HepG2 (cell line): ENCODE measurements around the gene NCOA3. TPM values are rescaled to one million over a fixed set of nuclear protein-coding genes. Genes with fewer than 3 reads are reported as not detected.
A peak's percentile ranks its signal among the peaks of the same experiment; 100 is the strongest.

Source experiments
- ATAD3A ChIP-seq: sonication (generic); formaldehyde crosslinking; IDR thresholded peaks from 2 replicates; pipeline ENCODE4 v1.4.0; 2020; ENCODE audit warnings: missing genetic modification reagents
- BCLAF1 ChIP-seq: fragments of 450-650 bp; IDR thresholded peaks from 2 replicates; pipeline ENCODE4 v1.6.1; 2017; ENCODE audit warnings: mild to moderate bottlenecking
- GATAD2A ChIP-seq: IDR thresholded peaks from 2 replicates; pipeline ENCODE4 v1.6.1; 2016
- GTF3A ChIP-seq: sonication (generic); formaldehyde crosslinking; conservative IDR thresholded peaks from 2 replicates; pipeline ENCODE4 v1.4.0; 2020; ENCODE audit warnings: mild to moderate bottlenecking, missing genetic modification reagents
- MAFF ChIP-seq: IDR thresholded peaks from 2 replicates; pipeline ENCODE4 v1.6.1; 2011; ENCODE audit warnings: low read depth, low read length, improper control_type of control experiment
- MLX ChIP-seq: IDR thresholded peaks from 2 replicates; pipeline ENCODE4 v1.6.1; 2016
- MYC ChIP-seq: sonication (generic); formaldehyde crosslinking; IDR thresholded peaks from 2 replicates; pipeline ENCODE4 v1.9.0; 2021; ENCODE audit warnings: missing genetic modification reagents, borderline replicate concordance
- NFAT5 ChIP-seq: sonication (generic); formaldehyde crosslinking; IDR thresholded peaks from 2 replicates; pipeline ENCODE4 v1.4.0; 2020; ENCODE audit warnings: missing genetic modification reagents
- RXRB ChIP-seq: IDR thresholded peaks from 2 replicates; pipeline ENCODE4 v1.6.1; 2016; ENCODE audit warnings: borderline replicate concordance, missing genetic modification reagents, missing compliant biosample characterization
- SALL1 ChIP-seq: sonication (generic); formaldehyde crosslinking; IDR thresholded peaks from 2 replicates; pipeline ENCODE4 v1.8.0; 2022; ENCODE audit warnings: mild to moderate bottlenecking, missing genetic modification reagents
- ZBTB20 ChIP-seq: sonication (generic); formaldehyde crosslinking; IDR thresholded peaks from 2 replicates; pipeline ENCODE4 v1.8.1; 2023; ENCODE audit warnings: missing genetic modification reagents, low read depth, mild to moderate bottlenecking, borderline replicate concordance
- ZNF563 ChIP-seq: sonication (generic); formaldehyde crosslinking; IDR thresholded peaks from 2 replicates; pipeline ENCODE4 v1.8.0; 2022; ENCODE audit warnings: mild to moderate bottlenecking, moderate library complexity, missing genetic modification reagents
- ZNF709 ChIP-seq: sonication (generic); formaldehyde crosslinking; IDR thresholded peaks from 2 replicates; pipeline ENCODE4 v1.5.0; 2020; ENCODE audit warnings: mild to moderate bottlenecking, missing genetic modification reagents
- ZNF816 ChIP-seq: sonication (generic); formaldehyde crosslinking; IDR thresholded peaks from 2 replicates; pipeline ENCODE4 v1.8.0; 2022; ENCODE audit warnings: missing genetic modification reagents, mild to moderate bottlenecking, borderline replicate concordance
- polyA plus RNA-seq, 8 experiments: library from polyadenylated mRNA; depleted of rRNA in 3 of 8; stranded (reverse) in 7 of 8; unstranded in 1 of 8; fragments of >200 nt; fragmentation: Illumina TruSeq in 4 of 8; extraction: Trizol in 4 of 8; gene quantifications; 2 replicates each; pipeline versions ENCODE4 v1.2.1 to v1.2.3, GENCODE V29; 2011 to 2016; ENCODE audit warnings: low read depth in 4 of 8, missing spikeins in 1 of 8, mixed read lengths in 1 of 8; ENCODE audit not compliant: insufficient read depth in 1 of 8
- total RNA-seq, 5 experiments: library from RNA; depleted of rRNA; stranded (reverse); fragments of >200 nt; fragmentation: Illumina TruSeq; extraction: Trizol; gene quantifications; 2 replicates each; pipeline ENCODE4 v1.2.3, GENCODE V29; 2016; ENCODE audit warnings: low read depth in 1 of 5

The NCOA3 gene
- total and polyA plus RNA-seq, 2 of the 13 experiments (the other 11 are each of a cell fraction or from before 2014, with no cell fraction given), result 35.0 to 56.8 TPM

DNA sequence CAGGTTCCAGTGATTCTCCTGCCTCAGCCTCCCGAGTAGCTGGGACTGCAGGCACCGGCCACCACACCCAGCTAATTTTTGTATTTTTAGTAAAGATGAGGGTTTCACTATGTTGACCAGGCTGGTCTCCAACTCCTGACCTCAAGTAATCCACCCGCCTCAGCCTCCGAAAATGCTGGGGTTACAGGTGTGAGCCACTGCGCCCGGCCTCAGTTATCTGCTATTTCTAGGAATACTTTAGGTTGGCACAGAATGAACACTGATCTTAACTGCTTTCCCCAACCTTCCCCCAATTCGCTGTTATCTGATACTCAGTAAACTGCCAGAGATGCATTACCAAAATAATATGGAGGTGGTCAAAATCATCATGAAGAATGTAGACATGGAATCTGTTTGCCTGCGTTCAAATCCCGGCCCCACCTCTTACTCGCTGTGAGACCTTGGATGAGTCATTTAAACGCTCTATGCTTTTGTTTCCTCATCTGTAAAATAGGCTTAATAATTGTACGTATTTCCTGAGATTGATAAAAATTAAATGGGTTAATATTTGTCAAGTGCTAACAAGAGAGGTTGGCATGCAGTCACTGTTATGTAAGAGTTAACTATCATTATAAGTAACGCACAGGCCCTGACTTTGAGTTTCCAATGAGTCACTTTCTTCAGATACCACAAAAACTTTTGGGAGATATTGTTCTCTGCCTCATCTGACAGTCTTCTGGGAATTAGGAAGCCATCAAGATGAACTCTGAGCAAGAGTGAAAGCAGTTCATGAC lies 44.5 kb upstream of the NCOA3 start (continued):
- TF ChIP-seq ZBTB20 (CRISPR knock-in tag) (no peak), ZNF816 (CRISPR knock-in tag) (peak; percentile 33; the same call in 1 of the 2 replicates), BCLAF1 (no peak), GATAD2A (no peak), ZNF709 (CRISPR knock-in tag) (no peak), MYC (no peak), ATAD3A (no peak), ZNF563 (CRISPR knock-in tag) (no peak), NFAT5 (CRISPR knock-in tag) (no peak), SALL1 (no peak), GTF3A (no peak), RXRB (CRISPR knock-in tag) (no peak), MAFF (no peak), MLX (CRISPR knock-in tag) (no peak)
